ENCODE measurements around the gene YES1. TPM values are rescaled to one million over a fixed set of nuclear protein-coding genes. Genes with fewer than 3 reads are reported as not detected.

YES1 gene
- total and polyA plus RNA-seq, 2 of the 8 experiments (the other 6 are each of a cell fraction or from before 2014, with no cell fraction given), result 14.8 to 94.3 TPM

DNA sequence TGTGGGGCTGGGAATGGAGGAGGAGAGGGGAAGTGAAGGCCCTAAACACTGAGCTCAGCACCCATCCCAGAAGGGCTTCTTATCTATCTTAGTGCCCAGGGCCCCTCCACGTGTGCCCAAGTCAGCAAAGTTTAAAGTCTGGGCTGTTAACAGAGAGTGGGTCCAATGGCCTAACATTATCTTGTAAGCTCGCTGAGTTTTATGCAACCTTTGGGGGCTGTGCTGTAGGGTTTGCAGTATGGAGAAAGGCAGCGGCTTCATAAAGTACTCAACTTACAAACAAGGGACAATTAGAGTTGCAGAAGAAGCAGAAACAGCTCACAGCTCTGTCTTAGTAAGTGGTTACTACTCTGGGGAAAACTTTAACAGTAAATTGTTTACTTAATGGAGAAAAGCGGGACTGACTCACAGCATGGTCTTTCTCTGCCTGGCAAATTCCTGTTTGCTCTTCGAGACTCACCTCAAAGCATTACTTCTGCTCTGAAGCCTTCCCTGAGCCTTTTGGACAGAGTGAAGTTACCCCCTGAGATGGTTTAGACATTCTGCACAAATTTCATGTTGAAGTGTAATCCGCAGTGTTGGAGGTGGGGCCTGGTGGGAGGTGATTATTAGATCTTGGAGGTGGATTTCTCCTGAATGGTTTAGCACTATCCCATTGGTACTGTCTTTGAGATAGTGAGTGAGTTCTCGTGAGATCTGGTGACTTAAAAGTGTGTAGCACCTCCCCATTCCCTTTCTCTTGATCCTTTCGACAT, 108.7 kb downstream of the YES1 start (continued):
- TF ChIP-seq RXRA (IDR thresholded peaks at IDR 0.05; ENCODE audit: insufficient read depth, low read depth, low read length) (no peak), RNF2 (IDR thresholded peaks at IDR 0.05; ENCODE audit: borderline replicate concordance, low read depth, low read length, missing control alignments, poor library complexity, severe bottlenecking) (no peak), BCL11A (IDR thresholded peaks at IDR 0.05; ENCODE audit: low read depth in 2 of 2, low read length in 2 of 2) (no peak), BACH1 (IDR thresholded peaks at IDR 0.05; ENCODE audit: low read length) (no peak), CHD2 (IDR thresholded peaks at IDR 0.05; ENCODE audit: low read length) (no peak), CREB1 (IDR thresholded peaks at IDR 0.05) (no peak)
- TF ChIP-seq, protein P1, sequence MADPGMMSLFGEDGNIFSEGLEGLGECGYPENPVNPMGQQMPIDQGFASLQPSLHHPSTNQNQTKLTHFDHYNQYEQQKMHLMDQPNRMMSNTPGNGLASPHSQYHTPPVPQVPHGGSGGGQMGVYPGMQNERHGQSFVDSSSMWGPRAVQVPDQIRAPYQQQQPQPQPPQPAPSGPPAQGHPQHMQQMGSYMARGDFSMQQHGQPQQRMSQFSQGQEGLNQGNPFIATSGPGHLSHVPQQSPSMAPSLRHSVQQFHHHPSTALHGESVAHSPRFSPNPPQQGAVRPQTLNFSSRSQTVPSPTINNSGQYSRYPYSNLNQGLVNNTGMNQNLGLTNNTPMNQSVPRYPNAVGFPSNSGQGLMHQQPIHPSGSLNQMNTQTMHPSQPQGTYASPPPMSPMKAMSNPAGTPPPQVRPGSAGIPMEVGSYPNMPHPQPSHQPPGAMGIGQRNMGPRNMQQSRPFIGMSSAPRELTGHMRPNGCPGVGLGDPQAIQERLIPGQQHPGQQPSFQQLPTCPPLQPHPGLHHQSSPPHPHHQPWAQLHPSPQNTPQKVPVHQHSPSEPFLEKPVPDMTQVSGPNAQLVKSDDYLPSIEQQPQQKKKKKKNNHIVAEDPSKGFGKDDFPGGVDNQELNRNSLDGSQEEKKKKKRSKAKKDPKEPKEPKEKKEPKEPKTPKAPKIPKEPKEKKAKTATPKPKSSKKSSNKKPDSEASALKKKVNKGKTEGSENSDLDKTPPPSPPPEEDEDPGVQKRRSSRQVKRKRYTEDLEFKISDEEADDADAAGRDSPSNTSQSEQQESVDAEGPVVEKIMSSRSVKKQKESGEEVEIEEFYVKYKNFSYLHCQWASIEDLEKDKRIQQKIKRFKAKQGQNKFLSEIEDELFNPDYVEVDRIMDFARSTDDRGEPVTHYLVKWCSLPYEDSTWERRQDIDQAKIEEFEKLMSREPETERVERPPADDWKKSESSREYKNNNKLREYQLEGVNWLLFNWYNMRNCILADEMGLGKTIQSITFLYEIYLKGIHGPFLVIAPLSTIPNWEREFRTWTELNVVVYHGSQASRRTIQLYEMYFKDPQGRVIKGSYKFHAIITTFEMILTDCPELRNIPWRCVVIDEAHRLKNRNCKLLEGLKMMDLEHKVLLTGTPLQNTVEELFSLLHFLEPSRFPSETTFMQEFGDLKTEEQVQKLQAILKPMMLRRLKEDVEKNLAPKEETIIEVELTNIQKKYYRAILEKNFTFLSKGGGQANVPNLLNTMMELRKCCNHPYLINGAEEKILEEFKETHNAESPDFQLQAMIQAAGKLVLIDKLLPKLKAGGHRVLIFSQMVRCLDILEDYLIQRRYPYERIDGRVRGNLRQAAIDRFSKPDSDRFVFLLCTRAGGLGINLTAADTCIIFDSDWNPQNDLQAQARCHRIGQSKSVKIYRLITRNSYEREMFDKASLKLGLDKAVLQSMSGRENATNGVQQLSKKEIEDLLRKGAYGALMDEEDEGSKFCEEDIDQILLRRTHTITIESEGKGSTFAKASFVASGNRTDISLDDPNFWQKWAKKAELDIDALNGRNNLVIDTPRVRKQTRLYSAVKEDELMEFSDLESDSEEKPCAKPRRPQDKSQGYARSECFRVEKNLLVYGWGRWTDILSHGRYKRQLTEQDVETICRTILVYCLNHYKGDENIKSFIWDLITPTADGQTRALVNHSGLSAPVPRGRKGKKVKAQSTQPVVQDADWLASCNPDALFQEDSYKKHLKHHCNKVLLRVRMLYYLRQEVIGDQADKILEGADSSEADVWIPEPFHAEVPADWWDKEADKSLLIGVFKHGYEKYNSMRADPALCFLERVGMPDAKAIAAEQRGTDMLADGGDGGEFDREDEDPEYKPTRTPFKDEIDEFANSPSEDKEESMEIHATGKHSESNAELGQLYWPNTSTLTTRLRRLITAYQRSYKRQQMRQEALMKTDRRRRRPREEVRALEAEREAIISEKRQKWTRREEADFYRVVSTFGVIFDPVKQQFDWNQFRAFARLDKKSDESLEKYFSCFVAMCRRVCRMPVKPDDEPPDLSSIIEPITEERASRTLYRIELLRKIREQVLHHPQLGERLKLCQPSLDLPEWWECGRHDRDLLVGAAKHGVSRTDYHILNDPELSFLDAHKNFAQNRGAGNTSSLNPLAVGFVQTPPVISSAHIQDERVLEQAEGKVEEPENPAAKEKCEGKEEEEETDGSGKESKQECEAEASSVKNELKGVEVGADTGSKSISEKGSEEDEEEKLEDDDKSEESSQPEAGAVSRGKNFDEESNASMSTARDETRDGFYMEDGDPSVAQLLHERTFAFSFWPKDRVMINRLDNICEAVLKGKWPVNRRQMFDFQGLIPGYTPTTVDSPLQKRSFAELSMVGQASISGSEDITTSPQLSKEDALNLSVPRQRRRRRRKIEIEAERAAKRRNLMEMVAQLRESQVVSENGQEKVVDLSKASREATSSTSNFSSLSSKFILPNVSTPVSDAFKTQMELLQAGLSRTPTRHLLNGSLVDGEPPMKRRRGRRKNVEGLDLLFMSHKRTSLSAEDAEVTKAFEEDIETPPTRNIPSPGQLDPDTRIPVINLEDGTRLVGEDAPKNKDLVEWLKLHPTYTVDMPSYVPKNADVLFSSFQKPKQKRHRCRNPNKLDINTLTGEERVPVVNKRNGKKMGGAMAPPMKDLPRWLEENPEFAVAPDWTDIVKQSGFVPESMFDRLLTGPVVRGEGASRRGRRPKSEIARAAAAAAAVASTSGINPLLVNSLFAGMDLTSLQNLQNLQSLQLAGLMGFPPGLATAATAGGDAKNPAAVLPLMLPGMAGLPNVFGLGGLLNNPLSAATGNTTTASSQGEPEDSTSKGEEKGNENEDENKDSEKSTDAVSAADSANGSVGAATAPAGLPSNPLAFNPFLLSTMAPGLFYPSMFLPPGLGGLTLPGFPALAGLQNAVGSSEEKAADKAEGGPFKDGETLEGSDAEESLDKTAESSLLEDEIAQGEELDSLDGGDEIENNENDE (IDR thresholded peaks at IDR 0.05; ENCODE audit: insufficient replicate concordance, low read length), result no peak
